NCI-H2227 (cell line): Measurements from ENCODE around the gene TNS1.
"Not testable (repeated sequence)": the region's sequence is repeated elsewhere in the genome, so short reads cannot be mapped to it uniquely, and the experiment has no call there.

Source experiments
- DNase-seq: peaks from one replicate; lab custom pipeline; 2025; ENCODE audit not compliant: unreplicated experiment; lab: John Stamatoyannopoulos, UW

Gene TNS1

GRCh38 chr2:217789003-217789735, 213.6 kb downstream of the TNS1 start:
- peak; percentile 91 for DNase-seq

- DNase-seq = no peak
Measured at GRCh38 chr2:217788669-217789002, 214.2 kb downstream of the TNS1 start.

- DNase-seq = no peak
Measured at GRCh38 chr2:217787160-217787877, 215.5 kb downstream of the TNS1 start.

DNA sequence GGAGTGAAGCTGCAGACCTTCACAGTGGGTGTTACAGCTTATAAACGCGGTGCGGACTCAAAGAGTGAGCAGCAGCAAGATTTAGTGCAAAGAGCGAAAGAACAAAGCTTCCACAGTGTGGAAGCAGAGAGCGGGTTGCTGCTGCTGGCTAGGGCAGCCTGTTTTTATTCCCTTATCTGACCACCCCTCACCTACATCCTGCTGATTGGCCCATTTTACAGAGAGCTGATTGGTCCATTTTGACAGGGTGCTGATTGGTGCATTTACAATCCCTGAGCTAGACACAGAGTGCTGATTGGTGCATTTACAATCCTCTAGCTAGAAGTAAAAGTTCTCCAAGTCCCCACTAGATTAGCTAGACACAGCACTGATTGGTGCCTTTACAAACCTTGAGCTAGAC, 216.2 kb downstream of the TNS1 start:
- not testable (repeated sequence) for DNase-seq

GRCh38 chr2:217785544-217786045, 217.2 kb downstream of the TNS1 start:
- DNase-seq = peak; percentile 86

GRCh38 chr2:217784996-217785543, 217.7 kb downstream of the TNS1 start:
- DNase-seq = no peak

- DNase-seq = no peak
Measured at GRCh38 chr2:217783243-217783642, 219.6 kb downstream of the TNS1 start.

GRCh38 chr2:217777906-217778305, 224.9 kb downstream of the TNS1 start:
- DNase-seq = no peak

- DNase-seq = no peak
Measured at GRCh38 chr2:217776631-217777030, 226.2 kb downstream of the TNS1 start.

DNA sequence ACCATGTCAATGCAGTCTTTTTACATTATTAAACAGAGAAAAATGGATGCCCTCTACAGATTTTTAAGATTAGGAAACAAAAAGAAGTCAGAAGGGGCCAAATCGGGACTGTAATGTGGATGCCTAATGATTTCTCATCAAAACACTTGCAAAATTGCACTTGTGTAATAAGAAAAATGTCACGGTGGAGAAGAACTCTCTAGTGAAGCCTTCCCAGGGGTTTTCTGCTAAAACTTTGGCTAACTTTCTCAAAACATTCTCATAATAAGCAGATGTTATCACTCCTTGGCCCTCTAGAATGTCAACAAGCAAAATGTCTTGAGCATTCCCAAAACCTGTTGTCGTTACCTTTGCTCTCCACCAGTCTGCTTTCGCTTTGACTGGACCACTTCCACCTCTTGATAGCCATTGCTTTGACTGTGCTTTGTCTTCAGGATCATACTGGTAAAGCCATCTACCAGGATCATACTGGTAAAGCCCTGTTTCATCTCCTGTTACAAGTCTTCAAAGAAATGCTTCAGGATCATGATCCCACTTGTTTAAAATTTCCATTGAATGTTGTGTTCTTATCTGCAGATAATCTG, 226.8 kb downstream of the TNS1 start:
- DNase-seq = no peak

DNA sequence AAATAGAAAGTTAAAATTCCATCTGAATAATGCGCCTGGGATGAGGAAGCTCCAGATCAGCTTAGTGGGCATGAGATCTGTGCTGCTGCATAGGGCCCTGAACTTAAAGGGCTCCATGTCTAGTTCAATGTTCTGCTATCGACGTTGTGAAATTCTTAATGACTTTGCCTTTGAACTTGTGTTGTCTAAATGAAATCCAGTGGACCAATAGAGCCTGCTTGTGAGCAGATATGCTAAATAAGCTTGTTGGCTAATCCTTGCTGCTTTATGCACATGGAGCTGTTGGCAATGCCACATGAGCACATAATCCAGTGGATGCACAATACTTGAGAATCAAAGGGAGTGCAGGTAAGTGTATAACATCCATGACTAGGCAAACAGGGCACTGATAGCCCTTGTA, 228.6 kb downstream of the TNS1 start:
- DNase-seq = no peak

- DNase-seq = no peak
Measured at GRCh38 chr2:217773539-217773938, 229.3 kb downstream of the TNS1 start.

- DNase-seq = no peak
Measured at GRCh38 chr2:217766356-217766755, 236.4 kb downstream of the TNS1 start.

DNA sequence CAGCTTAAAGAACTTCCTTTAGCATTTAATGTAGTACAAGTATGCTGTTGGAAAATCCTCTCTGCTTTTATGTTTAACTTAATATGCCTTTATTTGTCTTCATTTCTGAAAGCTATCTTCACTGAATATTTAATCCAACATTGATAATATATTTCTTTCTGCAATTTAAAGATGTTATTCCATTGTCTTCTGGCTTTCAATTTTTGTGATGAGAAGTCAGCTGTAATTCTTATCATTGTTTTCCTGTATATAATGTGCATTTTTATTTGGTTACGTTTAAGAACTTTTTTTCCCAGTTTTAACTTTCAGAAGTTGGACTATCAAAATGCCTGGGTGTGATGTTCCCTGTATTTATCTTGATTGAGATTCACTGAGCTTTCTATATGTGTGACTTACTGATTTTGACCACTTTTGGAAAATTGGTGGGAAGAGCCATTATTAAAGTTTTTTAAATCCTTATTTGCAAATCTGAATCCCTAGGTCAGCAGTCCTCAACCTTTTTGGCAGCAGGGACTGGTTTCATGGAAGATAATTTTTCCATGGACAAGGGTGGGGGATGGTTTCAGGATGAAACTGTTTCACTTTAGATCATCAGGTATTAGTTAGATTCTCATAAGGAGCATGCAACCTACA, 241.0 kb downstream of the TNS1 start:
- DNase-seq = no peak

- no peak for DNase-seq
Measured at GRCh38 chr2:217759991-217760390, 242.8 kb downstream of the TNS1 start.

GRCh38 chr2:217757108-217757463, 245.7 kb downstream of the TNS1 start:
- no peak for DNase-seq

- peak; percentile 94 for DNase-seq
Measured at GRCh38 chr2:217756375-217757107, 246.3 kb downstream of the TNS1 start.

DNA sequence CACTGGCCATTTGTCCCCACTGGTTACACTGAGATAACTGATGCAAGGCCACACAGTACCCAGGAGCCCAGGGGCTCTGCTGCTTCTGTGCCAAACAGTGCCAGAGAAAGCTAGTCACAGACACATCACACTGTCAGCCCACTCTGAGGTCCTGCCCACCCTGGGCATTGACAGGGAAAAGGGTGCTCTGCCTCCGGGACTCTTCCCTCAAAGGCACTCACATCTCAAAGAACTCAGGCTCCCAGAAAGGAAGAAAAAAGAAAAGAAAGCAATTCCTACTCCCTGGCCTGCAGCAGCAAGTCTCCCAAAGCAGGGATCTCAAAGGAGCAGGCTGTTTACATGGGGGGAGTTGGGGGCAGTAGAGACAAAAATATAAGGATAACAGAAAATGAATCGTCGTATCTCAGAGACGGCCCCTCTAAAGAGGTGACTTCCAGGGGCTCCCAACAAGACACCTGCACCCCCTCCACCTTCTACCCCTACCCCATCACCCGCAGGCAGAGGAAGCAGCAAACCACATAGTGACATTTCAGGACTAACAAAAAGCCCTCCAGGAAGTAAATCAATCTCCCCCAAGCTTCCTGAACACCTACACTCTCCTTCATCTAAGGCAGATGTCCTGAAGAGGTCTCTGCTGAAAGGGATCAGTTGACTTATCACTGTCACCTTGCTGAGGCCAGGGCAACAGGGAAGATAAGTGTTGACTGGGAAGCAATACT, 247.6 kb downstream of the TNS1 start:
- DNase-seq = no peak

DNA sequence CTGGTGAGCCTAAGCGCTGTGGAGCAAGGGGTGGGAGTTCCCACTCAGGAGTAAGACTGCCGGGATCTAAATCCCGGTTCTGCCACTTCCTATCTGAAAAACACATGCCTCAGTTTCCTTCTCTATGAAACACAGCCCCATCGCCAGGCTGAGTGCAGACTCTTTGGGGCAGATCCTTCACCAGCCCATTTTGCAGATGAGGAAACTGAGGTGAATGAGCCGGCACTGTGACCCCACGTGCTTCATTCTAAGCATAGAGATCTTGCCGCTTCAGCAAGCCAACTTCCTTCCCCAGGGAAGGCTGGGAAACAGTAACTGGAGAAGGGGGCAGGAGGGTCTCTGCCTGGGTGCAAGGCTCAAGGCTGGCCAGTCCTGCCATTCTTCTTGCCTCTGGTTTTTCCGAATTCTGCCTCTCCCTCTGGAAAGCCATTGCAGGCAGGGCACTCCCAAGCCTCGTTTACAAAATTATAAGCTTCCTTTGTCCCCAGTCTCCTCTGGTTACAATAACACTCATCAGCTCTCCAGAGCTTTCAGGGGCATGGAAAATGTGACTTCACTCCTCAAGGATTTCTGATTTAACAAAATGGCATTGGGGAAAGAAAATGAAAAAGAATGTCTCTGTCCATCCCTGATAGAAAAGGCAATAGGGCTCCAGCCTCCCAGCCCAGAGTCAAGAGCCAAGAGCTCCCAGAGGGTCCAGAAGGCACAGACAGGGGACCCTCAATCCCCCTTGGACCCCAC, 249.2 kb downstream of the TNS1 start:
- peak; percentile 19 for DNase-seq
